Kidney (tissue), 14 donors: Measurements from ENCODE around the gene NOP14. TPM values are rescaled to one million over a fixed set of nuclear protein-coding genes. Genes with fewer than 3 reads are reported as not detected.

Experiments
- DNase-seq, 5 donors: peaks; one replicate each; pipeline ENCODE4 v3.0.0-alpha.2; 2013 to 2020
- FAIRE-seq: peaks from 2 replicates; lab custom pipeline; 2012; peaks lifted over from hg19 to GRCh38; lab: Jason Lieb, UNC
- H3K27ac ChIP-seq, 2 donors: one replicate each; pipeline ENCODE4 v1.7.0; 2013; ENCODE audit warnings: low read depth in 2 of 2, low read length in 2 of 2, inconsistent platforms in 1 of 2
- H3K27me3 ChIP-seq: one replicate; pipeline ENCODE4 v1.7.1; 2013; ENCODE audit warnings: low read length, inconsistent platforms; ENCODE audit not compliant: control insufficient read depth, insufficient read depth
- H3K36me3 ChIP-seq, 3 donors: one replicate each; pipeline versions ENCODE4 v1.7.0 to v1.7.1; 2013; ENCODE audit warnings: low read length in 3 of 3, control low read depth in 1 of 3, inconsistent platforms in 1 of 3; ENCODE audit not compliant: insufficient read depth in 3 of 3, control insufficient read depth in 2 of 3
- H3K4me1 ChIP-seq, 3 donors: one replicate each; pipeline versions ENCODE4 v1.7.0 to v1.7.1; 2013; ENCODE audit warnings: low read length in 3 of 3, inconsistent platforms in 1 of 3, low read depth in 1 of 3; ENCODE audit not compliant: control insufficient read depth in 2 of 3, insufficient read depth in 2 of 3
- H3K4me3 ChIP-seq, 3 donors: one replicate each; pipeline versions ENCODE4 v1.7.0 to v1.8.1; 2013; ENCODE audit warnings: low read length in 3 of 3, control low read depth in 1 of 3, inconsistent platforms in 1 of 3
- H3K9ac ChIP-seq, 3 donors: one replicate each; pipeline versions ENCODE4 v1.7.0 to v1.7.1; 2013; ENCODE audit warnings: low read length in 3 of 3, control low read depth in 1 of 3, inconsistent platforms in 1 of 3
- H3K9me3 ChIP-seq, 3 donors: one replicate each; pipeline versions ENCODE4 v1.7.0 to v1.7.1; 2013; ENCODE audit warnings: low read length in 3 of 3, control low read depth in 1 of 3, inconsistent platforms in 1 of 3; ENCODE audit not compliant: control insufficient read depth in 2 of 3, insufficient read depth in 1 of 3
- intact Hi-C: fragments of 100-400 bp; cut with DNase I; formaldehyde crosslinking; loops from one replicate; pipeline ENCODE4 v1.11.1; 2022
- polyA plus RNA-seq: library from polyadenylated mRNA; stranded (reverse); fragments of 350-450 nt; fragmentation: Illumina TruSeq; extraction: RNeasy Lipid Tissue Mini Kit (QIAGEN cat#74804); gene quantifications from one replicate; pipeline ENCODE4 v1.2.3, GENCODE V29; 2014; ENCODE audit warnings: low read depth, low replicate concordance; ENCODE audit not compliant: insufficient read depth
- total RNA-seq: library from RNA; stranded (reverse); fragmentation: NEBNext Ultra II Directional; extraction: Animal tissue kit (Norgen Biotek cat#: 25700); gene quantifications from one replicate; pipeline ENCODE4 v1.2.1, GENCODE V29; 2021
- TF ChIP-seq, protein P1 (sequence below): IDR thresholded peaks from 3 replicates; pipeline ENCODE4 v1.5.1; 2012; ENCODE audit warnings: mild to moderate bottlenecking, moderate library complexity, borderline replicate concordance; ENCODE audit not compliant: insufficient read depth; ENCODE audit errors: extremely low read depth
- donor health status: control.
- donor health status: control.
- donor health status: control.
- donor health status: control.
- donor health status: control.
- donor health status: DM: yes; HTN: yes; CAD: no.
- donor health status: Normal renal cell carcinoma (clear cell type).

The NOP14 gene
- total and polyA plus RNA-seq, 2 donors from 2014 or later = 15.1 to 22.0 TPM

DNA sequence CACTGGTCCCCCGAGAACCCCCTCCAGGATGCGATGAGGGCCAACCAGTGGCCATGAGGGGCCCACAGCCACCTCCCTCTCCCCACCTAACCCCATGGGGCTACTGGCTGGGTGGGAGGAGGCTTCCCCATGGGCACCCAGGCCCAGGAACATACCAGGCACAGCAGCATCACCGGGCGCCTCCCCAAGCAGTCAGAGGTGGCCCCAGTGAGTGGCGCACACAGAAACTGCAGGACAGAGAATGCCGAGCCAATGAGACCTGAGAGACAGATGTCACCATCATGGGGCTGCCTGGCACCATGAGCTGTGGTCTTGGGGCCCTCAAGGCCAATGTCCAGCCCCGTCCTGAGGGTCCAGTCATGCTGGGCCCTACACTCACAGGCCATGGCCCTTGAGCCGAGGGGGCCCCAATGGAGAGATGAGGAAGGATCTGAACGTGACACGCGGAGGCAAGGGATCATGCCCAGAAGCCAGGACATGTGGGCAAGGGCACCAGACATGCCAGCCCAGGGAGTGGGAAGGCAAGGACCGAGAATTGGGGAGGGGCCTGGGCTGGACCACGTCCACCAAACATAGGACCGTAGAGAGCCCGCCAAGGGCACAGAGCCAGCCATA lies 30.1 kb downstream of the NOP14 start:
- H3K4me1 ChIP-seq = peaks cover 0 to 28% (median 3%) of the 10 kb centered on the region in 3 donors
- DNase-seq = peak in 1 of 5 donors; percentile 79
- H3K9ac ChIP-seq = peak overlapping the region in 1 of 3 donors; percentile 12
- no peaks in the 10 kb centered on the region for H3K9me3 ChIP-seq
- peak overlapping the region in 1 of 3 donors; percentile 60 for H3K4me3 ChIP-seq
- FAIRE-seq = no peak
- TF ChIP-seq, protein P1, sequence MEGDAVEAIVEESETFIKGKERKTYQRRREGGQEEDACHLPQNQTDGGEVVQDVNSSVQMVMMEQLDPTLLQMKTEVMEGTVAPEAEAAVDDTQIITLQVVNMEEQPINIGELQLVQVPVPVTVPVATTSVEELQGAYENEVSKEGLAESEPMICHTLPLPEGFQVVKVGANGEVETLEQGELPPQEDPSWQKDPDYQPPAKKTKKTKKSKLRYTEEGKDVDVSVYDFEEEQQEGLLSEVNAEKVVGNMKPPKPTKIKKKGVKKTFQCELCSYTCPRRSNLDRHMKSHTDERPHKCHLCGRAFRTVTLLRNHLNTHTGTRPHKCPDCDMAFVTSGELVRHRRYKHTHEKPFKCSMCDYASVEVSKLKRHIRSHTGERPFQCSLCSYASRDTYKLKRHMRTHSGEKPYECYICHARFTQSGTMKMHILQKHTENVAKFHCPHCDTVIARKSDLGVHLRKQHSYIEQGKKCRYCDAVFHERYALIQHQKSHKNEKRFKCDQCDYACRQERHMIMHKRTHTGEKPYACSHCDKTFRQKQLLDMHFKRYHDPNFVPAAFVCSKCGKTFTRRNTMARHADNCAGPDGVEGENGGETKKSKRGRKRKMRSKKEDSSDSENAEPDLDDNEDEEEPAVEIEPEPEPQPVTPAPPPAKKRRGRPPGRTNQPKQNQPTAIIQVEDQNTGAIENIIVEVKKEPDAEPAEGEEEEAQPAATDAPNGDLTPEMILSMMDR = no peak
- peak overlapping the region in 1 of 2 donors; percentile 23 for H3K27ac ChIP-seq
- intact Hi-C loops = no loop called here
- H3K36me3 ChIP-seq = peaks cover 0 to 24% (median 4%) of the 10 kb centered on the region in 3 donors
- H3K27me3 ChIP-seq = no peaks in the 10 kb centered on the region

GRCh38 chr4:2932321-2932950 lies 30.8 kb downstream of the NOP14 start:
- H3K36me3 ChIP-seq = peaks cover 2 to 27% (median 4%) of the 10 kb centered on the region in 3 donors
- no peaks in the 10 kb centered on the region for H3K27me3 ChIP-seq
- H3K4me1 ChIP-seq = peaks cover 0 to 26% (median 3%) of the 10 kb centered on the region in 3 donors
- no peak overlapping the region for H3K27ac ChIP-seq
- no peak overlapping the region for H3K4me3 ChIP-seq
- intact Hi-C loops = no loop called here
- DNase-seq = peak in 2 of 5 donors; percentile 42 to 79
- no peaks in the 10 kb centered on the region for H3K9me3 ChIP-seq
- H3K9ac ChIP-seq = no peak overlapping the region
- FAIRE-seq = no peak
- TF ChIP-seq, protein P1 = no peak

GRCh38 chr4:2931512-2932301 lies 31.5 kb downstream of the NOP14 start:
- TF ChIP-seq, protein P1 = no peak
- H3K27me3 ChIP-seq = no peaks in the 10 kb centered on the region
- intact Hi-C loops = no loop called here
- peaks cover 2 to 33% (median 6%) of the 10 kb centered on the region in 3 donors for H3K36me3 ChIP-seq
- H3K4me1 ChIP-seq = peaks cover 0 to 21% (median under 1%) of the 10 kb centered on the region in 3 donors
- H3K4me3 ChIP-seq = no peak overlapping the region
- H3K9me3 ChIP-seq = no peaks in the 10 kb centered on the region
- no peak for FAIRE-seq
- peak in 2 of 5 donors; percentile 30 to 90 for DNase-seq
- H3K27ac ChIP-seq = peak overlapping the region in 1 of 2 donors; percentile 22
- no peak overlapping the region for H3K9ac ChIP-seq
